D721Med (cell line): ENCODE data around the gene IL1RAPL1.

Source experiments
- DNase-seq: peaks from one replicate; pipeline ENCODE4 v3.0.0; 2011; ENCODE audit warnings: low spot score; ENCODE audit not compliant: insufficient read length
- FAIRE-seq: peaks from 2 replicates; lab custom pipeline; 2011; peaks lifted over from hg19 to GRCh38; lab: Jason Lieb, UNC
- TF ChIP-seq, protein P1 (sequence below): IDR thresholded peaks from 2 replicates; pipeline ENCODE4 v1.5.1; 2012; ENCODE audit warnings: mild to moderate bottlenecking, control low read depth; ENCODE audit not compliant: insufficient read depth; ENCODE audit errors: missing control alignments

IL1RAPL1 gene

DNA sequence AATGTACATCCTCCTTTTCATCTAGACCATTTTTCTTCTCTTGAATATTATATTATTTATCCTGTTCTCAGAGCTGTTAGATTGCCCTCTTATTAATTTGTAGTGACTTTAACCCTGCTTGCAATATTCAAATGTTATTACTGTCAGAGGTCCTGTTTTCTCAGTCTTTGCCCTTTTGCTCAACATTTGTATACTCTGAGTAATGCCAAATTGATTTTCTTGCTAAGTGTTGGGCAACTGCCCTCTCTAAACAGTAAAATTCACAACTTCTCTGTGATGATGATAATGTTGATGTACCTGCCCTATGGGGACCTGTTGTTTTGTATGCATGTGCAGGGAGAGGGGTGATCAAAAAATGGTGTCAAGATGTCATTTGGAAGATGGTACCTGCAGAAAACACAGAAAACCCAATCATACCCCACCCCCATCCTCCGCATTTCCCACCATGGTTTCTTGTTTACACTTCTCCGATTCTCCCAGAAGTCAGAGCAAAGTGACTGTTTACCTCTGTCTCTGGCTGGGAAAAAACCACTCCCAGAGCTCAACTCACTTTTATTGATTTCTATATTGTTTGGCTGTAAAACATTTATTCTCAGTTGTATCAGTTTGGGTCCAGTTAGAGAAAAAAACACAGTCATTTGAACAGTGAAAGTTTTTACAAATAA, 694.0 kb downstream of the IL1RAPL1 start:
- TF ChIP-seq, protein P1, sequence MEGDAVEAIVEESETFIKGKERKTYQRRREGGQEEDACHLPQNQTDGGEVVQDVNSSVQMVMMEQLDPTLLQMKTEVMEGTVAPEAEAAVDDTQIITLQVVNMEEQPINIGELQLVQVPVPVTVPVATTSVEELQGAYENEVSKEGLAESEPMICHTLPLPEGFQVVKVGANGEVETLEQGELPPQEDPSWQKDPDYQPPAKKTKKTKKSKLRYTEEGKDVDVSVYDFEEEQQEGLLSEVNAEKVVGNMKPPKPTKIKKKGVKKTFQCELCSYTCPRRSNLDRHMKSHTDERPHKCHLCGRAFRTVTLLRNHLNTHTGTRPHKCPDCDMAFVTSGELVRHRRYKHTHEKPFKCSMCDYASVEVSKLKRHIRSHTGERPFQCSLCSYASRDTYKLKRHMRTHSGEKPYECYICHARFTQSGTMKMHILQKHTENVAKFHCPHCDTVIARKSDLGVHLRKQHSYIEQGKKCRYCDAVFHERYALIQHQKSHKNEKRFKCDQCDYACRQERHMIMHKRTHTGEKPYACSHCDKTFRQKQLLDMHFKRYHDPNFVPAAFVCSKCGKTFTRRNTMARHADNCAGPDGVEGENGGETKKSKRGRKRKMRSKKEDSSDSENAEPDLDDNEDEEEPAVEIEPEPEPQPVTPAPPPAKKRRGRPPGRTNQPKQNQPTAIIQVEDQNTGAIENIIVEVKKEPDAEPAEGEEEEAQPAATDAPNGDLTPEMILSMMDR: no peak
- FAIRE-seq: no peak
- no peak for DNase-seq

DNA sequence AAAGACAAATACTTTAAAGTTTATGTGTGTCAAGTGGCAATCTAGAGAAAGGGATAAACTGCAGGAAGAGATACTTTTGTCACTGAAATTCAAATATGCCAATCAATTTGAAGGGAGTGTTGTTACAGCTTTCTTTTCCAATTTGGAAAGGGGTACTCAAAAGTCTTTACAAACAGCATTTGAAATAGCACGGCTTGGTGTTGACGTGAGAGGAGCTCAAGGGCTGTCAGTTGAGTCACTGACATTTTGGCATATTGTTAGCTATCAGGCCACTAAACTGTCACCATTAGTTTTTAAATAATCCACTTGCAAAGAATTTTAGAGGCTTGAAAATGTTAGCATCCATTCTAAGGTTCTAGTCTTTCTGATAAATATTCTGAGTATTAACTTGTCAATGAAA, 698.4 kb downstream of the IL1RAPL1 start:
- TF ChIP-seq, protein P1: no peak
- no peak for DNase-seq
- no peak for FAIRE-seq

DNA sequence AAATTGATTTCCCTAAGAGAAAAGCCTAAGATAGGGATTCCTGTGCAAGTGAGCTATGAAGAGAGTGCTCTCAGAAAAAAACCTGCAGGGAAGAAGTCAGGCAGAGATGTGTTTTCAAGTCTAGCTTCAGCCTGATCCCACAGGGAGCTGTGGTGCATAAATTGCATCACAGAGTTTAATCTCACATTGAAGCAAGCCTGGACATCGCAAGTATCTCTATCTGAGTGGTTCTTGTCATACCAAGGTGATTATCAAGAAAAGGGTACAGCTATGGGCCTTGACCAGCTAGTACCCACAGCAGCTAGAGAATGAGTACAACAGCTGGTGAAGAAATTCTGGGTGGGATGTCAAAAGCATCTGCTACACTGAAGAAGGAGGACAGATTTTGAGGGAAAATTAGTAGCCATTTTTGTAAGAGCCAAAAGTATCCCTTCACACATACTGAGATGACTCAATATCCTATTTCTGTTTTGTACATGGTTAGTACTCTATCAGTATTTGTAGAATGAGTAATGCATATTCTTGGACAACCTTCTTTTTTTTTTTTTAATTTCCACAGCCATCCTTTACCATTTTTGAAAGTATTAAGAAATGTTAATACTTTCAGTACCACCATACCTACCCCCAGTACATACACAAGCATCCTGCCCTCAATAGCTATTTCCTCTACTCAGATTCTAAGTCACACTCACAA, 708.9 kb downstream of the IL1RAPL1 start:
- FAIRE-seq (no peak), DNase-seq (no peak)
- TF ChIP-seq, protein P1: no peak

DNA sequence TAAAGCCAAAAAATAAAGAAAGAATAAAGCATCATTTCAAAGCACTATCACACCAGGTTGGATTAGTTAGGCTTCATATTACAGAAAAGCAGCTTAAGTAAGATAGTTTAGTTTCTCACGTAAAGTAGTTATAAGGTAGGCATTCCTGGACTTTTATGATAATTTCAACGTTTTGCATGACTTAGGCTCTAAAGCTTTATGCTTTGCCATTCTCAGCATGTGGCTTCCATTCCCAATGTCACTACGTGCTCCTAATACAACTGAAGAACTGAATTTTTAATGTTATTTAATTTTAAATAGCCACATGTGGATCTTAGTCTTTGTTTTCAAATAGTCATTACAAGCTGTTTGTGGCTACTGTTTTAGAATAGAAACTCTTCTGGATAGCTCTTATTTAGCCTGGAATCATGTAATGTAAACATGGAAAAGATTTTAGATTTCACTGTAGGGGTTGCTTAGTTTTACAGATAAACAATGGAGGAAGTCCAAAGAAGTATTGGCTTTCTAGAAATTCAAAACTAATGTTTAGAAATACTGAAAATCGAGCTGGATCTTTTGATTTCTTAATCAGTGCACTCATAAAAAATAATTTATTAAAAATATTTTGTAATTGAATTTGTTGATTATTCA, 710.0 kb downstream of the IL1RAPL1 start:
- TF ChIP-seq, protein P1: no peak
- DNase-seq: no peak
- FAIRE-seq: no peak

DNA sequence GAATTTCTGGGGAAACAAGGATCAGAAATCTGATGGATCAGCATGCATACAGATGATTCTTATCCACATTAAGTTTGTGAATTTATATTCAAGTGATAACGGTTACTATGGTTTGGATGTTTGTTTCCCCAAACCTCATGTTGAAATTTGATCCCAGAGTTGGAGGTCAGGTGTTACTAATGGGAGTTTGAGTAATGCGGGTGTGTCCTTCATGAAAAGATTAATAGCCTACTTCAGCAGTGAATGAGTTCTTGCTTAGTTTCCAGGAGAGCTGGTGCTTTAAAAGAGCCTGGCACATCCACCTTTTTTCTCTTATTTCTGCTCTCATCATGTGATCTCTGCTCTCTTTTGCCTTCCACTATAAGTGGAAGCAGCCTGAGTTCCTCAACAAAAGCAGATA, 712.4 kb downstream of the IL1RAPL1 start:
- TF ChIP-seq, protein P1: no peak
- DNase-seq: no peak

DNA sequence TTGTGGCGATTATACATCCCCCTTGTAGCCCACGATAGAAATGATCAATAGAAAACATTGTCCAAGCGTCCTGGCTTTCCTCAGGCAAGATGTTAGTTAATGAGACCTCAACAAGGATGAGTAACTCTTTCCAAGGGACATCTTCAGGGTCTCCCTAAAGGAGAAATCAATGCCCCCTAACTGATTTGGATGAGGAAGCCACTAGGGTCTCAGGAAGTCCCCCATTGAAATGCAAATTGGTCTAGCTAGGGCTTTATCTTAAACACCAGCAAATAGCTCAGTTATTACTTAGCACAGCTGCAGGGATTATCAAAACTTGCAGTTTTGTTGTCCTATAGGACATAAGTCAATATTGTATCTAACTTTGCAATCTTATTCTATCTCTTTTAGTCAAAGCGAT, 721.5 kb downstream of the IL1RAPL1 start:
- no peak for DNase-seq
- TF ChIP-seq, protein P1: no peak
- no peak for FAIRE-seq

More for the DNA sequence above, 712.4 kb downstream of the IL1RAPL1 start:
- FAIRE-seq: no peak
